ENCODE results near the gene NCR1.
"Not testable (repeated sequence)": the region's sequence is repeated elsewhere in the genome, so short reads cannot be mapped to it uniquely, and the experiment has no call there.

NCR1 gene

GRCh38 chr19:54905803-54906511 lies at the start of gene NCR1:
Gene NCR1, plus strand, starts transcription at chr19:54906148. Its CDS starts 40 bp downstream, at chr19:54906188.
- no peak for DNase-seq

GRCh38 chr19:54858476-54858875 lies 47.5 kb upstream of the NCR1 start:
- not testable (repeated sequence) for DNase-seq

GRCh38 chr19:54859421-54859820 lies 46.5 kb upstream of the NCR1 start:
- not testable (repeated sequence) for DNase-seq

GRCh38 chr19:54863459-54863858 lies 42.5 kb upstream of the NCR1 start:
- DNase-seq, result not testable (repeated sequence)

GRCh38 chr19:54871696-54872095 lies 34.3 kb upstream of the NCR1 start:
- no peak for DNase-seq

- no peak for DNase-seq
Measured at GRCh38 chr19:54873990-54874389, 32.0 kb upstream of the NCR1 start, which contains the start of gene FCAR. Gene FCAR, plus strand, starts transcription at chr19:54874235. Its CDS starts 55 bp downstream, at chr19:54874290.

GRCh38 chr19:54875506-54875905 lies 30.4 kb upstream of the NCR1 start:
- DNase-seq, result no peak

- DNase-seq, result no peak
Measured at GRCh38 chr19:54877471-54877870, 28.5 kb upstream of the NCR1 start.

- no peak for DNase-seq
Measured at GRCh38 chr19:54881884-54882283, 24.1 kb upstream of the NCR1 start.

- no peak for DNase-seq
Measured at GRCh38 chr19:54882758-54883157, 23.2 kb upstream of the NCR1 start.

- no peak for DNase-seq
Measured at GRCh38 chr19:54883228-54883627, 22.7 kb upstream of the NCR1 start.

GRCh38 chr19:54888239-54888638 lies 17.7 kb upstream of the NCR1 start:
- no peak for DNase-seq

GRCh38 chr19:54889566-54889965 lies 16.4 kb upstream of the NCR1 start:
- no peak for DNase-seq

GRCh38 chr19:54893406-54893805 lies 12.5 kb upstream of the NCR1 start:
- no peak for DNase-seq

GRCh38 chr19:54894106-54894505 lies 11.8 kb upstream of the NCR1 start:
- not testable (repeated sequence) for DNase-seq

- no peak for DNase-seq
Measured at GRCh38 chr19:54896036-54896435, 9.9 kb upstream of the NCR1 start.

GRCh38 chr19:54898685-54899084 lies 7.3 kb upstream of the NCR1 start:
- not testable (repeated sequence) for DNase-seq

- not testable (repeated sequence) for DNase-seq
Measured at GRCh38 chr19:54899646-54900045, 6.3 kb upstream of the NCR1 start.

- DNase-seq, result not testable (repeated sequence)
Measured at GRCh38 chr19:54901153-54901552, 4.8 kb upstream of the NCR1 start.

GRCh38 chr19:54902061-54902460 lies 3.9 kb upstream of the NCR1 start:
- DNase-seq, result no peak

GRCh38 chr19:54903303-54903702 lies 2.6 kb upstream of the NCR1 start:
- no peak for DNase-seq

GRCh38 chr19:54904261-54904660 lies 1.7 kb upstream of the NCR1 start:
- DNase-seq, result not testable (repeated sequence)

GRCh38 chr19:54905421-54905802 lies 536 bp upstream of the NCR1 start:
- DNase-seq, result no peak

GRCh38 chr19:54906819-54907218 lies 871 bp downstream of the NCR1 start:
- DNase-seq, result no peak

- not testable (repeated sequence) for DNase-seq
Measured at GRCh38 chr19:54907899-54908298, 2.0 kb downstream of the NCR1 start.
